A549 (cell line): Measurements from ENCODE around the gene ARHGAP10. TPM values are rescaled to one million over a fixed set of nuclear protein-coding genes. Genes with fewer than 3 reads are reported as not detected.

Experiments
- ATAC-seq, 2 experiments: fragments of 200-7000 bp in 1 of 2; fragments of >200 bp in 1 of 2; cut with Nextera tagmentation in 1 of 2; cut with Tn5 transposase in 1 of 2; 3 replicates each; pipeline versions ENCODE4 v1.8.0 to v1.9.1; 2018 to 2020; ENCODE audit warnings: mild to moderate bottlenecking in 1 of 2, moderate library complexity in 1 of 2
- CTCF ChIA-PET: fragments of 300-600 bp; sonication (Branson Sonifier 250); formaldehyde crosslinking; extraction: SDS; loops from one replicate; lab custom pipeline; 2021; ENCODE audit warnings: antibody characterized with exemption, inconsistent platforms; lab: Yijun Ruan, JAX
- POLR2A ChIA-PET: fragments of 350-600 bp; formaldehyde crosslinking; extraction: SDS; loops from one replicate; lab custom pipeline; 2021; ENCODE audit warnings: antibody characterized with exemption, inconsistent platforms; lab: Yijun Ruan, JAX
- DNase-seq, 2 experiments: peaks; one replicate each; pipeline versions ENCODE4 v3.0.0 to v3.0.0-alpha.2; 2011 to 2016; ENCODE audit warnings: low read depth in 1 of 2, low spot score in 1 of 2
- FAIRE-seq: peaks from 2 replicates; lab custom pipeline; 2011; peaks lifted over from hg19 to GRCh38; lab: Jason Lieb, UNC
- H3K27ac ChIP-seq, 2 experiments: fragments of >200 bp; sonication (Bioruptor Twin); formaldehyde crosslinking; 3 replicates each; pipeline ENCODE4 v1.5.1; 2016 to 2017
- H3K4me1 ChIP-seq: fragments of >200 bp; sonication (Bioruptor Twin); formaldehyde crosslinking; 3 replicates; pipeline ENCODE4 v1.6.1; 2016
- H3K4me2 ChIP-seq: fragments of >200 bp; sonication (Bioruptor Twin); formaldehyde crosslinking; 3 replicates; pipeline ENCODE4 v1.6.1; 2016
- H3K4me3 ChIP-seq: fragments of >200 bp; sonication (Bioruptor Twin); formaldehyde crosslinking; 3 replicates; pipeline ENCODE4 v1.5.1; 2016
- H3K9me3 ChIP-seq: fragments of >200 bp; sonication (Bioruptor Twin); formaldehyde crosslinking; 3 replicates; pipeline ENCODE4 v1.6.1; 2016
- BHLHE40 ChIP-seq: IDR thresholded peaks from 2 replicates; pipeline ENCODE4 v1.6.1; 2012; ENCODE audit warnings: low read depth, low read length, inconsistent platforms
- CBX2 ChIP-seq: fragments of 200-600 bp; sonication (generic); IDR thresholded peaks from 2 replicates; pipeline ENCODE4 v1.6.1; 2016; ENCODE audit warnings: low read depth, mild to moderate bottlenecking, borderline replicate concordance
- CHD2 ChIP-seq: fragments of 150-350 bp; IDR thresholded peaks from 2 replicates; pipeline ENCODE4 v1.6.1; 2014; ENCODE audit warnings: low read length; ENCODE audit not compliant: partially characterized antibody
- CHD4 ChIP-seq: fragments of 200-600 bp; sonication (generic); IDR thresholded peaks from 2 replicates; pipeline ENCODE4 v1.6.1; 2016; ENCODE audit warnings: antibody characterized with exemption, mild to moderate bottlenecking, borderline replicate concordance
- EHF ChIP-seq: fragments of 250-450 bp; sonication (Bioruptor Pico); IDR thresholded peaks from 2 replicates; pipeline ENCODE4 v1.5.0; 2020; ENCODE audit warnings: mild to moderate bottlenecking
- HDAC2 ChIP-seq: fragments of 200-600 bp; sonication (generic); IDR thresholded peaks from 2 replicates; pipeline ENCODE4 v1.6.1; 2016
- HEYL ChIP-seq: fragments of 250-450 bp; sonication (Bioruptor Pico); IDR thresholded peaks from 2 replicates; pipeline ENCODE4 v1.8.0; 2021; ENCODE audit warnings: mild to moderate bottlenecking, moderate library complexity
- HOXA7 ChIP-seq: fragments of 250-450 bp; sonication (Bioruptor Pico); IDR thresholded peaks from 2 replicates; pipeline ENCODE4 v1.5.0; 2020; ENCODE audit warnings: mild to moderate bottlenecking, moderate library complexity
- JUNB ChIP-seq: fragments of >200 bp; sonication (Bioruptor Twin); formaldehyde crosslinking; IDR thresholded peaks from 2 replicates; pipeline ENCODE4 v1.6.1; 2016
- MAZ ChIP-seq: fragments of 150-350 bp; IDR thresholded peaks from 2 replicates; pipeline ENCODE4 v1.6.1; 2014; ENCODE audit warnings: antibody characterized with exemption, low read depth, low read length, borderline replicate concordance
- NR3C1 ChIP-seq: fragments of >200 bp; sonication (Bioruptor Twin); formaldehyde crosslinking; IDR thresholded peaks from 3 replicates; pipeline ENCODE4 v1.6.1; 2017
- POLR2A ChIP-seq: IDR thresholded peaks from 2 replicates; pipeline ENCODE4 v1.6.1; 2012; ENCODE audit warnings: mild to moderate bottlenecking, low read length
- RAD21 ChIP-seq, 2 experiments: fragments of >200 bp in 1 of 2; sonication (Bioruptor Twin) in 1 of 2; formaldehyde crosslinking in 1 of 2; IDR thresholded peaks in 1 of 2; conservative IDR thresholded peaks in 1 of 2; 2 replicates in 1 of 2; 3 replicates in 1 of 2; pipeline ENCODE4 v1.6.1; 2012 to 2018; ENCODE audit warnings: inconsistent platforms in 1 of 2
- RARB ChIP-seq: fragments of 250-450 bp; sonication (Bioruptor Pico); IDR thresholded peaks from 2 replicates; pipeline ENCODE4 v1.8.0; 2021; ENCODE audit warnings: mild to moderate bottlenecking, moderate library complexity
- TFCP2L1 ChIP-seq: fragments of 250-450 bp; sonication (Bioruptor Pico); IDR thresholded peaks from 2 replicates; pipeline ENCODE4 v1.5.0; 2021; ENCODE audit warnings: mild to moderate bottlenecking
- TP53 ChIP-seq: fragments of 250-450 bp; sonication (Bioruptor Pico); IDR thresholded peaks from 2 replicates; pipeline ENCODE4 v1.5.0; 2021; ENCODE audit warnings: mild to moderate bottlenecking, moderate library complexity
- ZFP36 ChIP-seq: fragments of 450-650 bp; IDR thresholded peaks from 2 replicates; pipeline ENCODE4 v1.6.1; 2014; ENCODE audit warnings: borderline replicate concordance; ENCODE audit not compliant: partially characterized antibody
- WGBS: methylation state at CpG from one replicate; pipeline ENCODE4 v1.1.6; 2017; ENCODE audit errors: missing lambda C conversion rate; 5-methylcytosine and 5-hydroxymethylcytosine counted together
- polyA plus RNA-seq, 4 experiments: library from polyadenylated mRNA; depleted of rRNA in 3 of 4; stranded (reverse); fragments of >200 nt; fragmentation: RNase III in 1 of 4; extraction: RNeasy Plus Mini Kit Qiagen cat#74134 plus additional on column Dnase treatment in 1 of 4; gene quantifications; 2 replicates in 3 of 4; 3 replicates in 1 of 4; pipeline ENCODE4 v1.2.3, GENCODE V29; 2011 to 2017
- TF ChIP-seq, protein P1 (sequence below): fragments of 200-600 bp; sonication (generic); IDR thresholded peaks from 2 replicates; pipeline ENCODE4 v1.6.1; 2016; ENCODE audit warnings: antibody characterized with exemption, mild to moderate bottlenecking, moderate library complexity
- TF ChIP-seq, protein P2 (sequence below): fragments of 250-450 bp; sonication (Bioruptor Pico); IDR thresholded peaks from 2 replicates; pipeline ENCODE4 v1.5.0; 2021; ENCODE audit warnings: mild to moderate bottlenecking, moderate library complexity, borderline replicate concordance

The ARHGAP10 gene
- polyA plus RNA-seq, 2 of the 4 experiments (the other 2 are of a cell fraction) = 7.0 to 7.2 TPM

DNA sequence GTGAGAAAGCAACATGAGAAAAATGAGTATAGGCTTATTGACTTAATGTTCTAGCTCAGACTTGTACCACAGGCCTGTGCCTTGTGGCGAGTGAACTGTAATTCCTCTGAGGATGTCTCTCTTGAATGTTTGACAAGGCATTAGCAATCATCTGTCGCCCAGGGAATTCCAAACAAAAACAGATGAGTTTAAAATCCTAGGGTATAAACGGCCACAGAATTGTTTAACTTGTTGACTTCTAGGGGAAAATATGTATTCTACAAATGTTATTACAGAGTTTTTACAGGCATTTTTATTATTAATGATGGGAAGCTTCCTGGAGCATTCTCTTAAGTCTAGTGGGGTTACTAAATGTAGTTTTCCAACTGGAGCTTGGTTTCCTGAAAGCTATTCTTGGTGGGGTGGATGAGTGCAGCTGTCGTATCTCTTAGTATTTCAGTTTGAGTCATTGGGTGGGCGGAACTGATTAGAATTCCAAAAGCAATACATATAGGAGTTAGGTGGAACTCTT lies 40.6 kb downstream of the ARHGAP10 start:
- H3K4me1 ChIP-seq = peaks cover 51% of the 10 kb centered on the region
- ChIA-PET CTCF (interaction anchor here (2.6 kb wide), 1 partner anchor 94 kb away, joined by 12 read pairs; no protein-coding TSS in a partner anchor), POLR2A (interaction anchor here (1.0 to 1.1 kb wide), 2 partner anchors 40 to 41 kb away, joined by 3 to 4 read pairs; partner anchors contain the start of gene ARHGAP10)
- DNase-seq (peak in 1 of 2 experiments; percentile 45), ATAC-seq (peak; percentile 63 to 76; a peak in 4 of 6 replicates), FAIRE-seq (no peak)
- WGBS = 28% methylated on average over 5 of the region's 5 CpGs
- H3K9me3 ChIP-seq = no peaks in the 10 kb centered on the region
- TF ChIP-seq HDAC2 = no peak
- TF ChIP-seq TP53 (CRISPR knock-in tag) = no peak
- no peak for TF ChIP-seq NR3C1
- no peak for TF ChIP-seq CHD2
- no peak for TF ChIP-seq ZFP36
- TF ChIP-seq CHD4 = no peak
- TF ChIP-seq BHLHE40 = no peak
- peak overlapping the region; percentile 35 to 47; a peak in 3 of 6 replicates for H3K27ac ChIP-seq
- peak overlapping the region; percentile 62 for H3K4me2 ChIP-seq
- no peak overlapping the region for H3K4me3 ChIP-seq

- Histone ChIP-seq H3K4me1 (peaks cover 50% of the 10 kb centered on the region), H3K4me3 (no peak overlapping the region), H3K27ac (no peak overlapping the region), H3K9me3 (no peaks in the 10 kb centered on the region), H3K4me2 (peak overlapping the region; percentile 62)
- ATAC-seq = no peak
- TF ChIP-seq TFCP2L1 (CRISPR knock-in tag) = no peak
- TF ChIP-seq HEYL = no peak
- TF ChIP-seq CHD2 = no peak
- no peak for TF ChIP-seq CBX2
- TF ChIP-seq RAD21 (conservative IDR thresholded peaks at IDR 0.05 in 1 of 2, IDR thresholded peaks at IDR 0.05 in 1 of 2) = no peak
- TF ChIP-seq, protein P1, sequence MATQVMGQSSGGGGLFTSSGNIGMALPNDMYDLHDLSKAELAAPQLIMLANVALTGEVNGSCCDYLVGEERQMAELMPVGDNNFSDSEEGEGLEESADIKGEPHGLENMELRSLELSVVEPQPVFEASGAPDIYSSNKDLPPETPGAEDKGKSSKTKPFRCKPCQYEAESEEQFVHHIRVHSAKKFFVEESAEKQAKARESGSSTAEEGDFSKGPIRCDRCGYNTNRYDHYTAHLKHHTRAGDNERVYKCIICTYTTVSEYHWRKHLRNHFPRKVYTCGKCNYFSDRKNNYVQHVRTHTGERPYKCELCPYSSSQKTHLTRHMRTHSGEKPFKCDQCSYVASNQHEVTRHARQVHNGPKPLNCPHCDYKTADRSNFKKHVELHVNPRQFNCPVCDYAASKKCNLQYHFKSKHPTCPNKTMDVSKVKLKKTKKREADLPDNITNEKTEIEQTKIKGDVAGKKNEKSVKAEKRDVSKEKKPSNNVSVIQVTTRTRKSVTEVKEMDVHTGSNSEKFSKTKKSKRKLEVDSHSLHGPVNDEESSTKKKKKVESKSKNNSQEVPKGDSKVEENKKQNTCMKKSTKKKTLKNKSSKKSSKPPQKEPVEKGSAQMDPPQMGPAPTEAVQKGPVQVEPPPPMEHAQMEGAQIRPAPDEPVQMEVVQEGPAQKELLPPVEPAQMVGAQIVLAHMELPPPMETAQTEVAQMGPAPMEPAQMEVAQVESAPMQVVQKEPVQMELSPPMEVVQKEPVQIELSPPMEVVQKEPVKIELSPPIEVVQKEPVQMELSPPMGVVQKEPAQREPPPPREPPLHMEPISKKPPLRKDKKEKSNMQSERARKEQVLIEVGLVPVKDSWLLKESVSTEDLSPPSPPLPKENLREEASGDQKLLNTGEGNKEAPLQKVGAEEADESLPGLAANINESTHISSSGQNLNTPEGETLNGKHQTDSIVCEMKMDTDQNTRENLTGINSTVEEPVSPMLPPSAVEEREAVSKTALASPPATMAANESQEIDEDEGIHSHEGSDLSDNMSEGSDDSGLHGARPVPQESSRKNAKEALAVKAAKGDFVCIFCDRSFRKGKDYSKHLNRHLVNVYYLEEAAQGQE = no peak
- TF ChIP-seq EHF (CRISPR knock-in tag) = no peak
- no peak for TF ChIP-seq MAZ
- no peak for TF ChIP-seq HOXA7 (CRISPR knock-in tag)
- TF ChIP-seq POLR2A = no peak
- no peak for TF ChIP-seq JUNB
- TF ChIP-seq ZFP36 = no peak
- no peak for TF ChIP-seq RARB (CRISPR knock-in tag)
- TF ChIP-seq, protein P2, sequence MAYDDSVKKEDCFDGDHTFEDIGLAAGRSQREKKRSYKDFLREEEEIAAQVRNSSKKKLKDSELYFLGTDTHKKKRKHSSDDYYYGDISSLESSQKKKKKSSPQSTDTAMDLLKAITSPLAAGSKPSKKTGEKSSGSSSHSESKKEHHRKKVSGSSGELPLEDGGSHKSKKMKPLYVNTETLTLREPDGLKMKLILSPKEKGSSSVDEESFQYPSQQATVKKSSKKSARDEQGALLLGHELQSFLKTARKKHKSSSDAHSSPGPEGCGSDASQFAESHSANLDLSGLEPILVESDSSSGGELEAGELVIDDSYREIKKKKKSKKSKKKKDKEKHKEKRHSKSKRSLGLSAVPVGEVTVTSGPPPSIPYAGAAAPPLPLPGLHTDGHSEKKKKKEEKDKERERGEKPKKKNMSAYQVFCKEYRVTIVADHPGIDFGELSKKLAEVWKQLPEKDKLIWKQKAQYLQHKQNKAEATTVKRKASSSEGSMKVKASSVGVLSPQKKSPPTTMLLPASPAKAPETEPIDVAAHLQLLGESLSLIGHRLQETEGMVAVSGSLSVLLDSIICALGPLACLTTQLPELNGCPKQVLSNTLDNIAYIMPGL (CRISPR knock-in tag) = no peak
- WGBS = 48% methylated on average over 3 of the region's 3 CpGs
- CTCF ChIA-PET = interaction anchor here (2.6 kb wide), 1 partner anchor 93 kb away, joined by 12 read pairs; no protein-coding TSS in a partner anchor
- DNase-seq = no peak
- POLR2A ChIA-PET = interaction anchor here (1.0 to 1.1 kb wide), 2 partner anchors 41 to 42 kb away, joined by 3 to 4 read pairs; partner anchors contain the start of gene ARHGAP10
- no peak for FAIRE-seq
Measured at GRCh38 chr4:147773261-147774184, 41.6 kb downstream of the ARHGAP10 start.
